Central memory CD8-positive, alpha-beta T cell (primary cell): ENCODE results near the gene GARS1.
"Not testable (repeated sequence)": the region's sequence is repeated elsewhere in the genome, so short reads cannot be mapped to it uniquely, and the experiment has no call there.

ENCODE experiments used
- ATAC-seq: fragments of 150-1000 bp; cut with Tn5 transposase; replicated peaks from 2 replicates; pipeline ENCODE4 v1.10.0; 2022; ENCODE audit warnings: mild to moderate bottlenecking, moderate FRiP score, moderate number of reproducible peaks; ENCODE audit not compliant: poor library complexity, severe bottlenecking; ENCODE audit errors: extremely low read depth
- DNase-seq, 2 donors: peaks; one replicate each; pipeline ENCODE4 v3.0.0; 2021; ENCODE audit warnings: low spot score in 2 of 2
- H3K27ac Mint-ChIP-seq: one replicate; pipeline ENCODE4 v1.8.0; 2022; ENCODE audit warnings: low read depth, mild to moderate bottlenecking, moderate library complexity, mixed read lengths
- H3K27me3 Mint-ChIP-seq: one replicate; pipeline ENCODE4 v1.8.0; 2022; ENCODE audit warnings: mixed read lengths
- H3K36me3 Mint-ChIP-seq: one replicate; pipeline ENCODE4 v1.8.0; 2022; ENCODE audit warnings: mild to moderate bottlenecking, moderate library complexity, mixed read lengths; ENCODE audit not compliant: insufficient read depth
- H3K4me1 Mint-ChIP-seq: one replicate; pipeline ENCODE4 v1.8.0; 2022; ENCODE audit warnings: mixed read lengths
- H3K4me3 Mint-ChIP-seq: one replicate; pipeline ENCODE4 v1.8.0; 2022; ENCODE audit warnings: mild to moderate bottlenecking, moderate library complexity, mixed read lengths
- H3K9me3 Mint-ChIP-seq: one replicate; pipeline ENCODE4 v1.8.0; 2022; ENCODE audit warnings: mixed read lengths

Gene GARS1

DNA sequence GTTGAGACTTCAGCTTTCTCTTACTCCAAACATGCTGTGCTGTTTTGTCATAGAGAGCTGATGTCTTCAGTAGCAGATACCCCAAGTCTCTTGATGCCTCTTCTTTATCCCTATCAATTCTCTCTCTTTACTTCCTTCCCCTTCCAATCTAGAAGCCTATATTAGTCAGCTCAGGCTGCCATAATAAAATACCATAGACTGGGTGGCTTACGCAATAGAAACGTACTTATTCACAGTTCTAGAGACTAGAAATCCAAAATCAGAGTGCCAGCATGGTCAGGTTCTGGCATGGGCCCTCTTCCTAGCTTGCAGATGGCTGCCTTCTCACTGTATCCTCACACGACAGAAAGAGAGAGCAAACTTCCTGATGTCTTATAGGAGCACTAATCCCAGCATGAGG, 9.0 kb upstream of the GARS1 start:
- H3K27ac Mint-ChIP-seq = no peak overlapping the region
- ATAC-seq (no peak), DNase-seq (no peak)
- H3K27me3 Mint-ChIP-seq = no peaks in the 10 kb centered on the region
- H3K9me3 Mint-ChIP-seq = no peaks in the 10 kb centered on the region
- no peak overlapping the region for H3K4me3 Mint-ChIP-seq
- peaks cover 13% of the 10 kb centered on the region for H3K4me1 Mint-ChIP-seq
- peaks cover 12% of the 10 kb centered on the region for H3K36me3 Mint-ChIP-seq

DNA sequence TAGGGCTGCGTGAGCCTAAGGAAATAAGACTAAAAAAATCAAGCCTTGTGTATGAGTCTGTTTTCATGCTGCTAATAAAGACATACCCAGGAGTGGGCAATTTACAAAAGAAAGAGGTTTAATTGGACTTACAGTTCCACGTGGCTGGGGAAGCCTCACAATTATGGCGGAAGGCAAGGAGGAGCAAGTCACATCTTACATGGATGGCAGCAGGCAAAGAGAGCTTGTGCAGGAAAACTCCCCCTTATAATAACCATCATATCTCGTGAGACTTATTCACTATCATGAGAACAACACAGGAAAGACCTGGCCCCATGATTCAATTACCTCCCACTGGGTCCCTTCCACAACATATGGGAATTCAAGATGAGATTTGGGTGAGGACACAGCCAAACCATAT, 7.1 kb upstream of the GARS1 start:
- peaks cover 25% of the 10 kb centered on the region for H3K4me1 Mint-ChIP-seq
- H3K27me3 Mint-ChIP-seq, H3K4me3 Mint-ChIP-seq, H3K9me3 Mint-ChIP-seq, ATAC-seq, DNase-seq, H3K27ac Mint-ChIP-seq, H3K36me3 Mint-ChIP-seq: not testable (repeated sequence)

DNA sequence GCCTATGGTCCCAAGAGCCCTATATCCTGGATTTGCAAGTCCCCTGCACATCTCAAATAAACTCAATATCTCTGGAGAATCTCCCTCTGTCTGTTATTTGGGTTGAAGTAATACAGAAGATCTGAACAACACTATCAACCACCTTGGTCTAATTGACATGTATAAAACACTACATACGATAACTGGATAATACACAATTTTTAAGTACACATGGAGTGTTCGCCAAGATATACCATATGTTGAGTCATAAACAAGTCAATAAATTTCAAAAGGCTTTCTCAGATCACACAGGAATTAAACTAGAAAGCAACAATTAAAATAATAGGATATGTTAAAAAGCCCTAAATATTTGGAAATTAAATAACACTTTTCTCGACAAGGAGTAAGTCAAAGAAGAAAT, 5.6 kb upstream of the GARS1 start:
- peak overlapping the region; percentile 61 for H3K27ac Mint-ChIP-seq
- H3K36me3 Mint-ChIP-seq = peaks cover 4% of the 10 kb centered on the region
- H3K27me3 Mint-ChIP-seq = no peaks in the 10 kb centered on the region
- DNase-seq = no peak
- H3K4me3 Mint-ChIP-seq = no peak overlapping the region
- no peaks in the 10 kb centered on the region for H3K9me3 Mint-ChIP-seq
- ATAC-seq = no peak
- H3K4me1 Mint-ChIP-seq = peaks cover 30% of the 10 kb centered on the region

DNA sequence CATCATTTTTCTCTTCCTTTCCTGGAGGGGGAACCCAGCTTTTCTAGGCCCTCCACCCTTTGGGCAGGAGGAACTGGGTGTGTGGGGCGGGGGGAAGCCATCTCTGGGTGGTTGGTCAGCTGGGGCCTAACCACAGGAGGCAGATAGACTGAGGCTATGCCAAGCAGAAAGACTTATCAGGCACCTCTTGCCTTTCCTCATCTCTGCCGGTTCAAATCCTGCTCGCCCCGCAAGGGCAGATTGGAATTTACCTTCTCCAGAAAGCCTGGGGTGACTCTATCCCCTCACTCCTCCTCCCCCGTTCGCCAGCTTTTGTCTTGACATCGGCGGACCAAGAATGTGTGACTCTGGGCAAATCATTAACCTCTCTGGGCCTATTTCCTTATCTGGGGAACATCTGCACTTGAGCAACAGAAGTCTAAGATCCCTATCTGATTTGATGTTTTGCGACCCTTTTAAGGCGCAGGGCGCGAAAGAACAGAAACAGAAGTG, 584 bp upstream of the GARS1 start:
- H3K27ac Mint-ChIP-seq = peak overlapping the region; percentile 100
- DNase-seq (peak in 1 of 2 donors; percentile 14), ATAC-seq (peak; percentile 22)
- peak overlapping the region; percentile 99 for H3K4me3 Mint-ChIP-seq
- H3K36me3 Mint-ChIP-seq = peaks cover 23% of the 10 kb centered on the region
- peaks cover 54% of the 10 kb centered on the region for H3K4me1 Mint-ChIP-seq
- no peaks in the 10 kb centered on the region for H3K27me3 Mint-ChIP-seq
- no peaks in the 10 kb centered on the region for H3K9me3 Mint-ChIP-seq

DNA sequence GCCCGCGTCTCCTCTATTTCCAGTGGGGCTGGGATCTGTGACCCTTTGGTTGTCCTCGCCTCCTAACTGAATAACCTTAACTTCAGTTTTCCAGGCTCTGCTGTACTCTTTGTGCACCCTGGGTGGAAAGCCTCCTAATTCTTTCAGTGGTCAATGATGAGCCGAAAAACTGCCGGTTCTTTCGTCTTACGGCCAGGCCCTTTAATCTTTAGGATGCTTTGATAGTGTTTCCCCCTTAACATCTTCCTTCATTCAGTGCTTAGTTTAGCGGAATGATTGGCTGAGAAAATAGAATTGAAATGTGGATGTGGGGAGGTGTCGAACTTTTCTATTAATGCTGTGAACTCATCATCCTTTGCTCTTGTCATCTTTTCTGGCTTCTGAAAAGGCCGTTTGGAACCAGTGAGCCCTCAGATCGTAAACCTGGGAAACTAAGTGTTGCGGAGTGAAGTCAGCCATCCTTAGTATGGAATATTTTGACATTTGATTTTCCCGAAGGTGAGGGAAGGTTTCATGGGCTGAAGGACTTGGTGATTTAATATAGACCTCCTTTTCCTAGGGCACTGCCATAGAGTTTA, 847 bp downstream of the GARS1 start:
- Mint-ChIP-seq H3K4me1 (peaks cover 54% of the 10 kb centered on the region), H3K27me3 (no peaks in the 10 kb centered on the region), H3K27ac (peak overlapping the region; percentile 100), H3K4me3 (peak overlapping the region; percentile 99), H3K36me3 (peaks cover 32% of the 10 kb centered on the region), H3K9me3 (no peaks in the 10 kb centered on the region)
- DNase-seq = no peak
- ATAC-seq = no peak

DNA sequence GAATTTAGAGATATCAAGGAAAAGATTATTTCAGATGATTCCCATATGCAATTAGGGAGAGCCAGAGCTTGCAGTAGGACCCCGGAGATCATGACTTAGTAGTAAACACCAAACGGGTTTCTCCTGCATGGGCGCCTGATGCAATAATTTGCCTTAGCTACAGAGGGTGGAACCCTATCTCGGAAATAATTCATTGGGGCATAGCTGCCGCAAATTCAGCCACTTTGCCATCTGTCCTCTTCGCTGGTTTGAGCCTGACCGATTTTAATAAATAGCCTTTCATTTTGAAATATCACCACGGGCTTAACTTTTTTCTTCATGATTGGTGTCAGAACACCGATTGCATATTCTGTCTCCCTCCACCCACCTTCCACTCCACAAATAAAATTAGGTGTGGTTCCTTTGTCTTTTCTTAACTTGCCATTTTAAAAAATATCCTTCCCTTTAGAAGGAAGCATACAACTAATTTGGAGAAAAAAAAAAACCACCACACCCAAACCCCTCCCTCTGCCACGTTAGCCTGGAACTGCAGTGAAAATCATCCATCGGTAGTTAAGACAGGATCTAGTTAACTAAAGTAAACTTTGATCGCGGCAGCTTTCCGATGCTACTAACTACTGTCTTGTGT, 1.4 kb downstream of the GARS1 start:
- Mint-ChIP-seq H3K4me3 (peak overlapping the region; percentile 99), H3K9me3 (no peaks in the 10 kb centered on the region), H3K4me1 (peaks cover 54% of the 10 kb centered on the region), H3K27me3 (no peaks in the 10 kb centered on the region), H3K27ac (peak overlapping the region; percentile 100), H3K36me3 (peaks cover 37% of the 10 kb centered on the region)
- no peak for DNase-seq
- no peak for ATAC-seq

DNA sequence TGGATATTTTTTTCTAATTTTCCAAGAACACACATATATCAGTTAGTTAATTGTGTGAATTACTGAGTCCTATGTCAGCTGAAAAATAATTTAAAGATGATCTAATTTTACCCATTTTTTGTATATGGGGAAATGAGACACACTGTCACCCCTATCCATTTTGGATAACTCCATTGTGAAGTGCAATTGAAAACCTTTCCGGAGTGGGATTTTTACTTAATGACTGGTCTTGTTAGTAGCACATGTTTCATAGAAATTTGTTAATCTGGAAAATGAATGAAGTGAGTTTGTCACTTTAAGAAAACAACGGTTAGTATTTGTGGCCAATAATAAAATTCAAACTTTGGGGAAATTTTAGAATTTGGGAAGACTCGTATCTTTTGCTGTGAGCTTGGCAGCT, 2.0 kb downstream of the GARS1 start:
- DNase-seq (no peak), ATAC-seq (no peak)
- peaks cover 43% of the 10 kb centered on the region for H3K36me3 Mint-ChIP-seq
- H3K27me3 Mint-ChIP-seq = no peaks in the 10 kb centered on the region
- no peak overlapping the region for H3K27ac Mint-ChIP-seq
- H3K4me3 Mint-ChIP-seq = peak overlapping the region; percentile 99
- peaks cover 50% of the 10 kb centered on the region for H3K4me1 Mint-ChIP-seq
- no peaks in the 10 kb centered on the region for H3K9me3 Mint-ChIP-seq

DNA sequence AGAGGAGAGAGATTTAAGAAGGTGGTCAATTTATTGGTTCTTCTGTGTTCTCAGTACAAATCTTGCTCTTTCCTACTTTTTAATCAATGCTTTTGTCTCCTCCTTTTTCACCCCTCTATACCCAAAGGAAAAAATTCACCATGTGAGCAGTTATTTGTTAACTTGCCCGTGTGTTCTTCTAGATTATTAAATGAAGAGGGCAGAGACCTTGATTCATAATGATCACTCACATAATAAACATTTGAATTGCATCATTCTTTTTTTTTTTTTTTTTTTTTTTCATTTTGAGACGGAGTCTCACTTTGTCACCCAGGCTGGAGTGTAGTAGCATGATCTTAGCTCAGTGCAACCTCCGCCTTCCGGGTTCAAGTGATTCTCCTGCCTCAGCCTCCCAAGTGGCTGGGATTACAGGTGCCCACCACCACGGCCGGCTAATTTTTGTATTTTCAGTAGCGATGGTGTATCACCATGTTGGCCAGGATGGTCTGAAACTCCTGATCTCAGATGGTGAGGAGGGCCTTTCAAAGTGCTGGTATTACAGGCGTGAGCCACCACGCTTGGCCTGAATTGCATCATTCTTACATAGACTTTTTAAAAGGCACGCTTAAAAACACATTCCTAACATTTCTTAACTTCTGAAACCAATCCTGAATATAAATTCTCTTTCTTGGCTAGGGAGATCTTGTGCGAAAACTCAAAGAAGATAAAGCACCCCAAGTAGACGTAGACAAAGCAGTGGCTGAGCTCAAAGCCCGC, 3.6 kb downstream of the GARS1 start:
- no peaks in the 10 kb centered on the region for H3K27me3 Mint-ChIP-seq
- H3K36me3 Mint-ChIP-seq = peaks cover 56% of the 10 kb centered on the region
- peaks cover 42% of the 10 kb centered on the region for H3K4me1 Mint-ChIP-seq
- H3K27ac Mint-ChIP-seq = no peak overlapping the region
- DNase-seq (no peak), ATAC-seq (no peak)
- no peaks in the 10 kb centered on the region for H3K9me3 Mint-ChIP-seq
- H3K4me3 Mint-ChIP-seq = no peak overlapping the region

DNA sequence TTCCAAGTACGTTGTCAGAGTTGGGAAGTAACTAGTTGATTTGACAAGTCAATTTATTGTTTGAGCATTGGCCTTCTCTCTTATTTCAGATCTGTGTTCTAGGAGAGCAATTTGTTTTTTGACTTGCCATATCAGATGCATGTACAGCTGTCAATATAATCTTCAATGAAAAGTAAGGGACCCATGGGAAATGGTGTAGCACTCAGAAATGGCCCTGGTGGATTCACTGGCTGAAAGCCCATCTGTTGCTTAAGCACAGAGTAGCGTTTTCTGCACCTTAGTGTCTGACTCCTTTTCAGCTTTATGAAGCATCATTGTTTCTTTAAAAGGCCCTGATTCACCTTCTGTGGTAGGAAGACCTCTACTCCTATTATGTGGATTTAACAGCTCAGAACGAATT, 10.2 kb downstream of the GARS1 start:
- no peaks in the 10 kb centered on the region for H3K27me3 Mint-ChIP-seq
- H3K9me3 Mint-ChIP-seq = no peaks in the 10 kb centered on the region
- DNase-seq (no peak), ATAC-seq (no peak)
- H3K36me3 Mint-ChIP-seq = peaks cover 70% of the 10 kb centered on the region
- H3K27ac Mint-ChIP-seq = no peak overlapping the region
- peaks cover 18% of the 10 kb centered on the region for H3K4me1 Mint-ChIP-seq
- no peak overlapping the region for H3K4me3 Mint-ChIP-seq

DNA sequence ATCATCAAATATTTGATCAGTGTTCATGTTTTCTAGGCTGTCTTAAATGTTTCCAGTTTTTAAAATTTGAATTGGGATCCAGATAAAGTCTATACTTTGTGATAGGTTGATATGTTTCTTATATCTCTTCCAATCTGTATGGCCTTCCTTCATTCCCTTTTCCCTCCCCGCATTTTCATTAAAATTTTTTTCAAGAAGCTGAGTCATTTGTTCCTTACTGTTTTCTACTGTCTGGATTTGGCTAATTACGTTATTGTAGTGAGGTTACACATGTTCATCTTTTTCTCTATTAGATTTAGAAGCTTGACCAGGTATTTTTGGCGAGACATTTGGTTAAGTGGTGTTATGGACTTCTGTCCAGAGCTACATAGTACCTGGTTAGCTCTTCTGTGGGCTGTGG, 11.2 kb downstream of the GARS1 start:
- DNase-seq = no peak
- Mint-ChIP-seq H3K27me3 (no peaks in the 10 kb centered on the region), H3K36me3 (peaks cover 67% of the 10 kb centered on the region), H3K4me1 (peaks cover 18% of the 10 kb centered on the region), H3K4me3 (no peak overlapping the region), H3K27ac (peak overlapping the region; percentile 74), H3K9me3 (no peaks in the 10 kb centered on the region)
- no peak for ATAC-seq

DNA sequence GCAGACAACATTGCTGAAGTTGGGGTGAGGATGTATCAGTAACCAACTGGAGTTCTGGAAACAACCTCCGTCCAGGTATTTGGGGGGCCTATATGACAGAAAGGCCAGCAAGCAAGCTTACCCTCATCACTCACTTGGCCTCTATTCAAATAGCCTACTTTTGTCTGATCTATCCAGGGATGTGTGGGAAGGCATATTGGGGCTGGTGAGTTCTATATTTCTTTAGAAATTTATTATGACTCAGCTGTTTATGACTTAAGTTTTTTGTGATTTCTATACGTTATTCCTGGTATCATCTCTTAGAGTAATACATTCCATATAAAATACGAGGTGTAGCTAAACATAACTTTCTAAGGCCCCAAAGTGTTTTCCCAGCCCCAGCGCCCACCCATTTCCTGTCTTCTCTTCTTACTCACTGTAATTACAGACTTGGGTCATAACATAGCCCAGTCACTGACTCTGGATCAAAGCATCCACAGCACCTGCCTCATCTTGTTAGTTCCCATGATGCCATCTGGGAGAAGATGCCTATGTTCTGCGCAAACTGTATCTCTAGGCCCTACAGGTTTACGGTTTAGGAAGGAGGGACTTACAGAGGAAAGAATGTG, 18.1 kb downstream of the GARS1 start:
- ATAC-seq = no peak
- Mint-ChIP-seq H3K36me3 (peaks cover 66% of the 10 kb centered on the region), H3K4me3 (no peak overlapping the region), H3K27me3 (no peaks in the 10 kb centered on the region), H3K9me3 (no peaks in the 10 kb centered on the region), H3K27ac (peak overlapping the region; percentile 16), H3K4me1 (peaks cover 22% of the 10 kb centered on the region)
- no peak for DNase-seq

DNA sequence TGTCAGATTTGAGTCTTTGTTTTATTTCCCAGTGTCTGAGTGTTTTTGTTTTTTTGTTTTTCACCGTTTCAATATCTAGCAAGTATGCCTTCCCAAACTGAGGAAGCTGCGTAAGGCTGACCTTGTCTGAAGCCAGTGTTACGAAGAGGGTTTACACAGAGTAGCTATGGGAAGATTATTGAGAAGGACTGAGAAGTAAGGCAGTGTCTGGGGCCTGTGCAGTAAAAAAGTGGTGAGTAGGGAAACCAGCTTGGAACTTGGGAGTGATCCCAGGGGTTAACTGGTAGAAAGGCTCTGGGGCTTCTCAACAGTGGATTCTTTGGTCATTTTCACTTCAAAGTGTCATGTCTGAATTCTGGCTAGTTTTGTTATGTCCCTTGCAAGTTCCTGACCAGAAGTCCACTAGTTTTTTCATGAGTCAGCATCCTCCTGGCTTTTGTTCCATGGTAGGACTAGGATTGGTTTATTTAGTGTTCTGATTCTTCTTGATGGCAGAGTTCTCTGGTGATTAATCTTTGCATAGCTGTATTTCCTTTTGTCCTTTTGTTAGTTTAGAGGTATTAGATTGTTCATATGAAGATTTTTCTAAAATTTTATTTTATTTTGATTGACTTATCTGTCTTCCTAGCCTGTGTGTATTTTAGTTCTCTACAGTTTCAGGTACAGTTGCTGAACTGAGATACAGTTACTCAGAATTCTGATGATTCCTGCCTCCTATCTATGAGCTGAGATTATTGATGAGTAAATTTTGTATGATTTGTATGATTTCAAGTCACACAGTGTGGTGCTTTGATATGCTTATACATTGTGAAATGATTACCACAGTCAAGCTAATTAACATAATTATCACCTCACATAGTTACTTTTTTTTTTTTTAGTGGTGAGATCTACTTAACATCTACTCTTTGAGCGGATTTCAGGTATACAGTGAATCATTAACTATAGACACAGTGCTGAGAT, 19.0 kb downstream of the GARS1 start:
- no peaks in the 10 kb centered on the region for H3K9me3 Mint-ChIP-seq
- ATAC-seq = no peak
- no peak overlapping the region for H3K4me3 Mint-ChIP-seq
- peaks cover 66% of the 10 kb centered on the region for H3K36me3 Mint-ChIP-seq
- no peak for DNase-seq
- peaks cover 15% of the 10 kb centered on the region for H3K4me1 Mint-ChIP-seq
- no peaks in the 10 kb centered on the region for H3K27me3 Mint-ChIP-seq
- H3K27ac Mint-ChIP-seq = no peak overlapping the region
